Testis (tissue), 3 donors: ENCODE results near the gene MMRN1. TPM values are rescaled to one million over a fixed set of nuclear protein-coding genes. Genes with fewer than 3 reads are reported as not detected.
"Not testable (repeated sequence)": the region's sequence is repeated elsewhere in the genome, so short reads cannot be mapped to it uniquely, and the experiment has no call there.

ENCODE experiments used
- DNase-seq: peaks from one replicate; pipeline ENCODE4 v3.0.0-alpha.2; 2019
- H3K27ac ChIP-seq, 2 donors: fragments of 200-600 bp; sonication (generic); one replicate each; pipeline ENCODE4 v1.5.1; 2019
- H3K27me3 ChIP-seq: fragments of 200-600 bp; sonication (generic); one replicate; pipeline ENCODE4 v1.5.1; 2019
- H3K36me3 ChIP-seq: fragments of 200-600 bp; sonication (generic); one replicate; pipeline ENCODE4 v1.5.1; 2017; ENCODE audit warnings: low read depth; ENCODE audit errors: missing control alignments
- H3K4me1 ChIP-seq: fragments of 200-600 bp; sonication (generic); one replicate; pipeline ENCODE4 v1.5.1; 2019
- H3K4me3 ChIP-seq, 2 donors: fragments of 200-600 bp; sonication (generic); one replicate each; pipeline ENCODE4 v1.5.1; 2017 to 2019
- H3K9me3 ChIP-seq: fragments of 200-600 bp; sonication (generic); one replicate; pipeline ENCODE4 v1.5.1; 2017
- CTCF ChIP-seq, 3 experiments: fragments of 450-650 bp in 2 of 3; fragments of 200-600 bp in 1 of 3; sonication (generic) in 1 of 3; IDR thresholded peaks; one replicate each; pipeline ENCODE4 v1.5.1; 2016 to 2019; ENCODE audit warnings: antibody characterized with exemption in 3 of 3, mild to moderate bottlenecking in 2 of 3, moderate library complexity in 1 of 3
- POLR2A ChIP-seq: fragments of 450-650 bp; IDR thresholded peaks from one replicate; pipeline ENCODE4 v1.6.1; 2017; ENCODE audit warnings: antibody characterized with exemption, mild to moderate bottlenecking, moderate library complexity
- WGBS, 2 donors: methylation state at CpG; one replicate each; pipeline ENCODE4 v1.1.5; 2018; 5-methylcytosine and 5-hydroxymethylcytosine counted together
- intact Hi-C: fragments of 100-400 bp; cut with DNase I; formaldehyde crosslinking; loops from one replicate; pipeline ENCODE4 v1.15.1; 2023; ENCODE audit warnings: low total_unique reads
- polyA plus RNA-seq: library from polyadenylated mRNA; stranded (reverse); fragments of 350-450 nt; fragmentation: Illumina TruSeq; extraction: RNeasy Lipid Tissue Mini Kit (QIAGEN cat#74804); gene quantifications from one replicate; pipeline ENCODE4 v1.2.3, GENCODE V29; 2014; ENCODE audit warnings: low read depth, low replicate concordance; ENCODE audit not compliant: insufficient read depth
- total RNA-seq, 2 donors: library from RNA; depleted of rRNA; stranded (reverse); fragments of >200 nt; gene quantifications; one replicate each; pipeline ENCODE4 v1.2.3, GENCODE V29; 2016

Gene MMRN1
- total and polyA plus RNA-seq, 3 donors from 2014 or later, result 4.8 to 17.4 (median 7.1) TPM

- no peaks in the 10 kb centered on the region for H3K9me3 ChIP-seq
- H3K27ac ChIP-seq, result no peak overlapping the region
- no peak overlapping the region for H3K4me3 ChIP-seq
- H3K4me1 ChIP-seq, result no peaks in the 10 kb centered on the region
- no peaks in the 10 kb centered on the region for H3K36me3 ChIP-seq
- no peaks in the 10 kb centered on the region for H3K27me3 ChIP-seq
- TF ChIP-seq POLR2A, result no peak
- no peak for TF ChIP-seq CTCF (IDR thresholded peaks at IDR 0.05)
- no peak for DNase-seq
- intact Hi-C loops, result no loop called here
These were observed 4.5 kb downstream of the MMRN1 start for GRCh38 chr4:89899152-89899551.

GRCh38 chr4:89899854-89900253, 5.2 kb downstream of the MMRN1 start:
- intact Hi-C loops, result no loop called here
- Histone ChIP-seq H3K9me3 (no peaks in the 10 kb centered on the region), H3K36me3 (no peaks in the 10 kb centered on the region), H3K4me1 (no peaks in the 10 kb centered on the region), H3K4me3 (no peak overlapping the region), H3K27me3 (no peaks in the 10 kb centered on the region), H3K27ac (no peak overlapping the region)
- TF ChIP-seq CTCF (IDR thresholded peaks at IDR 0.05) (no peak), POLR2A (no peak)
- DNase-seq, result no peak
- WGBS, 2 donors, result 80 to 89% methylated on average over 1 of the region's 1 CpG

GRCh38 chr4:89901808-89902431, 7.3 kb downstream of the MMRN1 start:
- H3K27me3 ChIP-seq, intact Hi-C loops, H3K4me1 ChIP-seq, H3K4me3 ChIP-seq, H3K36me3 ChIP-seq, H3K9me3 ChIP-seq, H3K27ac ChIP-seq: not testable (repeated sequence)
- peak; percentile 70 for DNase-seq
- peak in 1 of 3 experiments; percentile 54 for TF ChIP-seq CTCF (IDR thresholded peaks at IDR 0.05)
- WGBS, 2 donors, result 17 to 20% methylated on average over 7 of the region's 7 CpGs

- no peak for DNase-seq
- no peak overlapping the region for H3K27ac ChIP-seq
- H3K27me3 ChIP-seq, result no peaks in the 10 kb centered on the region
- no peaks in the 10 kb centered on the region for H3K9me3 ChIP-seq
- no peak for TF ChIP-seq POLR2A
- TF ChIP-seq CTCF (IDR thresholded peaks at IDR 0.05), result no peak
- intact Hi-C loops, result no loop called here
- 67 to 68% methylated on average over 3 of the region's 3 CpGs for WGBS, 2 donors
- no peak overlapping the region for H3K4me3 ChIP-seq
- no peaks in the 10 kb centered on the region for H3K36me3 ChIP-seq
- no peaks in the 10 kb centered on the region for H3K4me1 ChIP-seq
These were observed 9.9 kb downstream of the MMRN1 start for GRCh38 chr4:89904524-89904923.

- no peaks in the 10 kb centered on the region for H3K27me3 ChIP-seq
- no peaks in the 10 kb centered on the region for H3K4me1 ChIP-seq
- no peak overlapping the region for H3K4me3 ChIP-seq
- DNase-seq, result no peak
- no peak overlapping the region for H3K27ac ChIP-seq
- TF ChIP-seq CTCF (IDR thresholded peaks at IDR 0.05), result no peak
- TF ChIP-seq POLR2A, result no peak
- intact Hi-C loops, result no loop called here
- H3K9me3 ChIP-seq, result no peaks in the 10 kb centered on the region
- H3K36me3 ChIP-seq, result no peaks in the 10 kb centered on the region
These were observed 11.7 kb downstream of the MMRN1 start for GRCh38 chr4:89906316-89906715.
